ENCODE data around the gene ZMIZ1. TPM values are rescaled to one million over a fixed set of nuclear protein-coding genes. Genes with fewer than 3 reads are reported as not detected.
A peak's percentile ranks its signal among the peaks of the same experiment; 100 is the strongest.

ZMIZ1 gene
- total and polyA plus RNA-seq, 8 donors, result 63.1 to 87.2 (median 76.8) TPM

- no peak for TF ChIP-seq CTCF (IDR thresholded peaks at IDR 0.05)
- DNase-seq, result peak; percentile 40 to 96 (median 80)
Measured at GRCh38 chr10:79347894-79348639, 279.3 kb downstream of the ZMIZ1 start.

GRCh38 chr10:79348640-79348988 is 279.8 kb downstream of the ZMIZ1 start:
- H3K4me1 ChIP-seq, result peaks cover 10 to 82% of the 10 kb centered on the region in 2 donors
- H3K27ac ChIP-seq, result peak overlapping the region; percentile 85 to 97
- ATAC-seq, result no peak
- H3K36me3 ChIP-seq, result peaks cover 0 to 49% of the 10 kb centered on the region in 2 donors
- TF ChIP-seq CTCF (IDR thresholded peaks at IDR 0.05), result no peak
- no peak for DNase-seq
- H3K4me3 ChIP-seq, result peak overlapping the region; percentile 94
- intact Hi-C loops (cut with DNase I), result no loop called here
- H3K27me3 ChIP-seq, result no peaks in the 10 kb centered on the region
- no peaks in the 10 kb centered on the region for H3K9me3 ChIP-seq

More at GRCh38 chr10:79347894-79348639, 279.3 kb downstream of the ZMIZ1 start:
- Histone ChIP-seq H3K36me3 (peaks cover 0 to 44% of the 10 kb centered on the region in 2 donors), H3K4me1 (peaks cover 10 to 76% of the 10 kb centered on the region in 2 donors), H3K27ac (peak overlapping the region; percentile 85 to 97), H3K9me3 (no peaks in the 10 kb centered on the region), H3K27me3 (no peaks in the 10 kb centered on the region), H3K4me3 (peak overlapping the region; percentile 94)
- peak; percentile 71 for ATAC-seq
- intact Hi-C loops (cut with DNase I), result no loop called here

- Histone ChIP-seq H3K36me3 (peaks cover 0 to 54% of the 10 kb centered on the region in 2 donors), H3K4me3 (peak overlapping the region in 1 of 2 donors; percentile 94), H3K27ac (peak overlapping the region in 1 of 2 donors; percentile 97), H3K9me3 (no peaks in the 10 kb centered on the region), H3K4me1 (peaks cover 10 to 86% of the 10 kb centered on the region in 2 donors), H3K27me3 (no peaks in the 10 kb centered on the region)
- TF ChIP-seq CTCF (IDR thresholded peaks at IDR 0.05), result no peak
- no peak for ATAC-seq
- DNase-seq, result no peak
- intact Hi-C loops (cut with DNase I), result no loop called here
Measured at GRCh38 chr10:79349072-79349491, 280.3 kb downstream of the ZMIZ1 start.

GRCh38 chr10:79349766-79350406 is 281.1 kb downstream of the ZMIZ1 start:
- DNase-seq (no peak), ATAC-seq (no peak)
- no peaks in the 10 kb centered on the region for H3K9me3 ChIP-seq
- no peaks in the 10 kb centered on the region for H3K27me3 ChIP-seq
- H3K36me3 ChIP-seq, result peaks cover 0 to 62% of the 10 kb centered on the region in 2 donors
- no peak for TF ChIP-seq CTCF (IDR thresholded peaks at IDR 0.05)
- H3K27ac ChIP-seq, result peak overlapping the region in 1 of 2 donors; percentile 97
- H3K4me1 ChIP-seq, result peaks cover 10 to 90% of the 10 kb centered on the region in 2 donors
- intact Hi-C loops (cut with DNase I), result no loop called here
- H3K4me3 ChIP-seq, result peak overlapping the region in 1 of 2 donors; percentile 94

All from left lung (tissue), 10 donors.